Kidney (tissue), 14 donors: ENCODE results near the gene ZNF335. TPM values are rescaled to one million over a fixed set of nuclear protein-coding genes. Genes with fewer than 3 reads are reported as not detected.

Experiments used
- DNase-seq, 5 donors: peaks; one replicate each; pipeline ENCODE4 v3.0.0-alpha.2; 2013 to 2020
- FAIRE-seq: peaks from 2 replicates; lab custom pipeline; 2012; peaks lifted over from hg19 to GRCh38; lab: Jason Lieb, UNC
- H3K27ac ChIP-seq, 2 donors: one replicate each; pipeline ENCODE4 v1.7.0; 2013; ENCODE audit warnings: low read depth in 2 of 2, low read length in 2 of 2, inconsistent platforms in 1 of 2
- H3K27me3 ChIP-seq: one replicate; pipeline ENCODE4 v1.7.1; 2013; ENCODE audit warnings: low read length, inconsistent platforms; ENCODE audit not compliant: control insufficient read depth, insufficient read depth
- H3K36me3 ChIP-seq, 3 donors: one replicate each; pipeline versions ENCODE4 v1.7.0 to v1.7.1; 2013; ENCODE audit warnings: low read length in 3 of 3, control low read depth in 1 of 3, inconsistent platforms in 1 of 3; ENCODE audit not compliant: insufficient read depth in 3 of 3, control insufficient read depth in 2 of 3
- H3K4me1 ChIP-seq, 3 donors: one replicate each; pipeline versions ENCODE4 v1.7.0 to v1.7.1; 2013; ENCODE audit warnings: low read length in 3 of 3, inconsistent platforms in 1 of 3, low read depth in 1 of 3; ENCODE audit not compliant: control insufficient read depth in 2 of 3, insufficient read depth in 2 of 3
- H3K4me3 ChIP-seq, 3 donors: one replicate each; pipeline versions ENCODE4 v1.7.0 to v1.8.1; 2013; ENCODE audit warnings: low read length in 3 of 3, control low read depth in 1 of 3, inconsistent platforms in 1 of 3
- H3K9ac ChIP-seq, 3 donors: one replicate each; pipeline versions ENCODE4 v1.7.0 to v1.7.1; 2013; ENCODE audit warnings: low read length in 3 of 3, control low read depth in 1 of 3, inconsistent platforms in 1 of 3
- H3K9me3 ChIP-seq, 3 donors: one replicate each; pipeline versions ENCODE4 v1.7.0 to v1.7.1; 2013; ENCODE audit warnings: low read length in 3 of 3, control low read depth in 1 of 3, inconsistent platforms in 1 of 3; ENCODE audit not compliant: control insufficient read depth in 2 of 3, insufficient read depth in 1 of 3
- intact Hi-C: fragments of 100-400 bp; cut with DNase I; formaldehyde crosslinking; loops from one replicate; pipeline ENCODE4 v1.11.1; 2022
- polyA plus RNA-seq: library from polyadenylated mRNA; stranded (reverse); fragments of 350-450 nt; fragmentation: Illumina TruSeq; extraction: RNeasy Lipid Tissue Mini Kit (QIAGEN cat#74804); gene quantifications from one replicate; pipeline ENCODE4 v1.2.3, GENCODE V29; 2014; ENCODE audit warnings: low read depth, low replicate concordance; ENCODE audit not compliant: insufficient read depth
- total RNA-seq: library from RNA; stranded (reverse); fragmentation: NEBNext Ultra II Directional; extraction: Animal tissue kit (Norgen Biotek cat#: 25700); gene quantifications from one replicate; pipeline ENCODE4 v1.2.1, GENCODE V29; 2021
- TF ChIP-seq, protein P1 (sequence below): IDR thresholded peaks from 3 replicates; pipeline ENCODE4 v1.5.1; 2012; ENCODE audit warnings: mild to moderate bottlenecking, moderate library complexity, borderline replicate concordance; ENCODE audit not compliant: insufficient read depth; ENCODE audit errors: extremely low read depth
- donor health status: control.
- donor health status: control.
- donor health status: control.
- donor health status: control.
- donor health status: control.
- donor health status: DM: yes; HTN: yes; CAD: no.
- donor health status: Normal renal cell carcinoma (clear cell type).

The ZNF335 gene
- total and polyA plus RNA-seq, 2 donors from 2014 or later = 5.7 to 22.3 TPM

GRCh38 chr20:45962031-45962755, 9.8 kb downstream of the ZNF335 start:
- no peaks in the 10 kb centered on the region for H3K9me3 ChIP-seq
- H3K4me3 ChIP-seq = no peak overlapping the region
- no peak overlapping the region for H3K27ac ChIP-seq
- no peak overlapping the region for H3K9ac ChIP-seq
- H3K36me3 ChIP-seq = peaks cover 12 to 63% (median 48%) of the 10 kb centered on the region in 3 donors
- no peak for FAIRE-seq
- intact Hi-C loops = loop anchor here (10.0 kb wide), 1 partner anchor 137 kb away; the partner anchor contains the start of gene TNNC2
- TF ChIP-seq, protein P1, sequence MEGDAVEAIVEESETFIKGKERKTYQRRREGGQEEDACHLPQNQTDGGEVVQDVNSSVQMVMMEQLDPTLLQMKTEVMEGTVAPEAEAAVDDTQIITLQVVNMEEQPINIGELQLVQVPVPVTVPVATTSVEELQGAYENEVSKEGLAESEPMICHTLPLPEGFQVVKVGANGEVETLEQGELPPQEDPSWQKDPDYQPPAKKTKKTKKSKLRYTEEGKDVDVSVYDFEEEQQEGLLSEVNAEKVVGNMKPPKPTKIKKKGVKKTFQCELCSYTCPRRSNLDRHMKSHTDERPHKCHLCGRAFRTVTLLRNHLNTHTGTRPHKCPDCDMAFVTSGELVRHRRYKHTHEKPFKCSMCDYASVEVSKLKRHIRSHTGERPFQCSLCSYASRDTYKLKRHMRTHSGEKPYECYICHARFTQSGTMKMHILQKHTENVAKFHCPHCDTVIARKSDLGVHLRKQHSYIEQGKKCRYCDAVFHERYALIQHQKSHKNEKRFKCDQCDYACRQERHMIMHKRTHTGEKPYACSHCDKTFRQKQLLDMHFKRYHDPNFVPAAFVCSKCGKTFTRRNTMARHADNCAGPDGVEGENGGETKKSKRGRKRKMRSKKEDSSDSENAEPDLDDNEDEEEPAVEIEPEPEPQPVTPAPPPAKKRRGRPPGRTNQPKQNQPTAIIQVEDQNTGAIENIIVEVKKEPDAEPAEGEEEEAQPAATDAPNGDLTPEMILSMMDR = no peak
- no peaks in the 10 kb centered on the region for H3K4me1 ChIP-seq
- peak in 2 of 5 donors; percentile 34 to 78 for DNase-seq
- H3K27me3 ChIP-seq = no peaks in the 10 kb centered on the region

- DNase-seq = peak in 2 of 5 donors; percentile 23 to 29
- Histone ChIP-seq H3K9me3 (no peaks in the 10 kb centered on the region), H3K4me3 (no peak overlapping the region), H3K27me3 (no peaks in the 10 kb centered on the region), H3K27ac (no peak overlapping the region), H3K9ac (no peak overlapping the region), H3K4me1 (no peaks in the 10 kb centered on the region), H3K36me3 (peaks cover 9 to 56% (median 49%) of the 10 kb centered on the region in 3 donors)
- FAIRE-seq = no peak
- TF ChIP-seq, protein P1 = no peak
- intact Hi-C loops = loop anchor here (10.0 kb wide), 1 partner anchor 135 kb away; the partner anchor contains the start of gene TNNC2
Measured at GRCh38 chr20:45959956-45960630, 11.9 kb downstream of the ZNF335 start.

GRCh38 chr20:45959126-45959525, 12.9 kb downstream of the ZNF335 start:
- Histone ChIP-seq H3K4me3 (no peak overlapping the region), H3K36me3 (peaks cover 9 to 55% (median 48%) of the 10 kb centered on the region in 3 donors), H3K27ac (no peak overlapping the region), H3K9me3 (no peaks in the 10 kb centered on the region), H3K9ac (no peak overlapping the region), H3K4me1 (no peaks in the 10 kb centered on the region), H3K27me3 (no peaks in the 10 kb centered on the region)
- TF ChIP-seq, protein P1 = no peak
- intact Hi-C loops = no loop called here
- DNase-seq (peak in 1 of 5 donors; percentile 67), FAIRE-seq (no peak)
